K562 (cell line): Measurements from ENCODE around the gene CGN. TPM values are rescaled to one million over a fixed set of nuclear protein-coding genes. Genes with fewer than 3 reads are reported as not detected.

Source experiments
- ATAC-seq: fragments of 200-7000 bp; cut with Tn5 transposase; 3 replicates; pipeline ENCODE4 v1.9.1; 2020; ENCODE audit warnings: moderate library complexity
- BruUV-seq: library from RNA; stranded (reverse); fragments of 400-500 nt; replicated peaks from 2 replicates; lab custom pipeline; 2021; lab: Mats Ljungman, UMichigan
- CTCF ChIA-PET: fragments of 300-600 bp; formaldehyde crosslinking; extraction: SDS; loops from one replicate; lab custom pipeline; 2021; ENCODE audit warnings: low intra/inter-chr PET ratio; lab: Yijun Ruan, JAX
- POLR2A ChIA-PET: fragments of 300-600, 350-650 bp; sonication (Branson Sonifier 250); formaldehyde crosslinking; extraction: SDS; loops from one replicate; lab custom pipeline; 2021; ENCODE audit warnings: antibody characterized with exemption, inconsistent platforms; lab: Yijun Ruan, JAX
- DNase-seq, 4 experiments: peaks; one replicate each; pipeline versions ENCODE4 v3.0.0 to v3.0.0-alpha.2; 2011 to 2018; ENCODE audit warnings: low spot score in 3 of 4, mixed read lengths in 3 of 4; ENCODE audit errors: extremely low read depth in 1 of 4
- FAIRE-seq: peaks from 2 replicates; lab custom pipeline; 2011; peaks lifted over from hg19 to GRCh38; lab: Jason Lieb, UNC
- H2AFZ ChIP-seq: 2 replicates; pipeline ENCODE4 v1.6.0; 2011; ENCODE audit warnings: low read depth, low read length, control low read depth, inconsistent platforms
- H3K27ac ChIP-seq: fragments of 200-600 bp; 3 replicates; pipeline ENCODE4 v1.8.0; 2011; ENCODE audit warnings: low read depth, mild to moderate bottlenecking, control low read depth, inconsistent platforms, low read length, moderate library complexity, mixed read lengths; ENCODE audit errors: extremely low read depth
- H3K27me3 ChIP-seq, 2 experiments: fragments of 300-600 bp in 1 of 2; 2 replicates in 1 of 2; 3 replicates in 1 of 2; pipeline versions ENCODE4 v1.6.0 to v1.8.0; 2011; ENCODE audit warnings: inconsistent platforms in 2 of 2, low read length in 2 of 2, mild to moderate bottlenecking in 1 of 2, mixed read lengths in 1 of 2, moderate library complexity in 1 of 2; ENCODE audit not compliant: control insufficient read depth in 2 of 2, insufficient read depth in 2 of 2
- H3K36me3 ChIP-seq: fragments of 300-600 bp; 3 replicates; pipeline ENCODE4 v1.8.0; 2011; ENCODE audit warnings: mild to moderate bottlenecking, low read length, inconsistent platforms; ENCODE audit not compliant: control insufficient read depth, insufficient read depth
- H3K4me1 ChIP-seq, 2 experiments: fragments of 200-600 bp in 1 of 2; replicated peaks in 1 of 2; 2 replicates in 1 of 2; 3 replicates in 1 of 2; pipeline versions ENCODE4 v1.5.1 to v1.8.0; 2011; ENCODE audit warnings: inconsistent platforms in 2 of 2, low read length in 2 of 2, mild to moderate bottlenecking in 1 of 2, mixed read lengths in 1 of 2, moderate library complexity in 1 of 2; ENCODE audit not compliant: control insufficient read depth in 2 of 2, insufficient read depth in 2 of 2
- H3K4me2 ChIP-seq: 2 replicates; pipeline ENCODE4 v1.6.1; 2011; ENCODE audit warnings: low read length, control low read depth, inconsistent platforms, mixed read lengths; ENCODE audit not compliant: insufficient read depth
- H3K4me3 ChIP-seq: fragments of 200-600 bp; sonication (generic), shearing (Covaris generic); 2 replicates; pipeline ENCODE4 v1.5.1; 2016; ENCODE audit warnings: control low read depth, inconsistent platforms
- H3K79me2 ChIP-seq: fragments of 200-600 bp; 3 replicates; pipeline ENCODE4 v1.8.0; 2011; ENCODE audit warnings: low read length, inconsistent platforms; ENCODE audit not compliant: control insufficient read depth, insufficient read depth
- H3K9ac ChIP-seq, 2 experiments: 2 replicates each; pipeline versions ENCODE4 v1.6.0 to v1.6.1; 2011; ENCODE audit warnings: low read depth in 2 of 2, low read length in 2 of 2, control low read depth in 1 of 2, inconsistent platforms in 1 of 2, mild to moderate bottlenecking in 1 of 2, mixed read lengths in 1 of 2; ENCODE audit not compliant: insufficient read depth in 1 of 2
- H3K9me1 ChIP-seq: one replicate; pipeline ENCODE4 v1.6.0; 2011; ENCODE audit warnings: inconsistent platforms, mild to moderate bottlenecking, low read length, moderate library complexity; ENCODE audit not compliant: control insufficient read depth, insufficient read depth
- H3K9me3 ChIP-seq: replicated peaks from 2 replicates; pipeline ENCODE4 v1.5.1; 2011; ENCODE audit warnings: low read depth, low read length, inconsistent platforms; ENCODE audit not compliant: control insufficient read depth, insufficient read depth
- H4K20me1 ChIP-seq: replicated peaks from 2 replicates; pipeline ENCODE4 v1.6.1; 2011; ENCODE audit warnings: low read length, inconsistent platforms, mixed read lengths; ENCODE audit not compliant: control insufficient read depth, insufficient read depth
- ADNP ChIP-seq: fragments of 200-800 bp; sonication (Bioruptor generic); IDR thresholded peaks from 2 replicates; pipeline ENCODE4 v1.6.1; 2016; ENCODE audit warnings: missing genetic modification characterization, missing compliant biosample characterization
- DNMT1 ChIP-seq: fragments of 450-650 bp; IDR thresholded peaks from 2 replicates; pipeline ENCODE4 v1.6.1; 2016; ENCODE audit warnings: antibody characterized with exemption, mild to moderate bottlenecking
- GTF2A2 ChIP-seq: IDR thresholded peaks from 2 replicates; pipeline ENCODE4 v1.6.1; 2016; ENCODE audit warnings: mild to moderate bottlenecking, missing genetic modification characterization, missing compliant biosample characterization
- KDM1A ChIP-seq, 2 experiments: fragments of 450-650 bp; IDR thresholded peaks; 2 replicates each; pipeline ENCODE4 v1.6.1; 2016; ENCODE audit warnings: mild to moderate bottlenecking in 2 of 2
- MAFG ChIP-seq: fragments of 450-650 bp; conservative IDR thresholded peaks from 2 replicates; pipeline ENCODE4 v1.6.1; 2016; ENCODE audit warnings: missing genetic modification characterization, missing compliant biosample characterization
- NR2C2 ChIP-seq, 2 experiments: fragments of 200-800 bp in 1 of 2; sonication (Bioruptor generic) in 1 of 2; sonication (generic) in 1 of 2; formaldehyde crosslinking in 1 of 2; IDR thresholded peaks; 2 replicates each; pipeline versions ENCODE4 v1.6.1 to v1.8.0; 2016 to 2022; ENCODE audit warnings: mild to moderate bottlenecking in 1 of 2, missing compliant biosample characterization in 1 of 2, missing genetic modification characterization in 1 of 2, missing genetic modification reagents in 1 of 2
- PATZ1 ChIP-seq: fragments of 250-450 bp; sonication (Bioruptor Pico); IDR thresholded peaks from 2 replicates; pipeline ENCODE4 v1.5.0; 2020; ENCODE audit warnings: mild to moderate bottlenecking, borderline replicate concordance
- PML ChIP-seq: IDR thresholded peaks from 2 replicates; pipeline ENCODE4 v1.6.1; 2012; ENCODE audit warnings: low read length, inconsistent platforms
- PYGO2 ChIP-seq: fragments of 450-650 bp; IDR thresholded peaks from 2 replicates; pipeline ENCODE4 v1.6.1; 2016; ENCODE audit warnings: mild to moderate bottlenecking, missing genetic modification characterization, moderate library complexity, missing compliant biosample characterization
- SFPQ ChIP-seq: fragments of 200-400 bp; formaldehyde crosslinking; IDR thresholded peaks from 2 replicates; pipeline ENCODE4 v1.6.1; 2017; ENCODE audit warnings: mild to moderate bottlenecking, low read depth, low read length, moderate library complexity
- SMARCE1 ChIP-seq: fragments of 450-650 bp; IDR thresholded peaks from 2 replicates; pipeline ENCODE4 v1.7.1; 2016; ENCODE audit warnings: mild to moderate bottlenecking
- SRSF3 ChIP-seq: fragments of 200-400 bp; formaldehyde crosslinking; IDR thresholded peaks from 2 replicates; pipeline ENCODE4 v1.6.1; 2016; ENCODE audit warnings: mild to moderate bottlenecking, low read length, moderate library complexity; ENCODE audit not compliant: insufficient read depth
- YY1 ChIP-seq, 3 experiments: IDR thresholded peaks; 2 replicates each; pipeline ENCODE4 v1.6.1; 2011; ENCODE audit warnings: low read length in 2 of 3, mild to moderate bottlenecking in 2 of 3, moderate library complexity in 2 of 3, borderline replicate concordance in 1 of 3, control low read depth in 1 of 3, low read depth in 1 of 3; ENCODE audit not compliant: insufficient read depth in 3 of 3, insufficient replicate concordance in 2 of 3, control insufficient read depth in 1 of 3, insufficient read length in 1 of 3; ENCODE audit errors: extremely low read depth in 1 of 3
- ZNF354B ChIP-seq: fragments of 250-450 bp; sonication (Bioruptor Pico); IDR thresholded peaks from 2 replicates; pipeline ENCODE4 v1.4.0; 2020
- ZNF740 ChIP-seq, 3 experiments: fragments of 200-800 bp in 1 of 3; sonication (Bioruptor generic) in 1 of 3; sonication (generic) in 1 of 3; formaldehyde crosslinking in 1 of 3; IDR thresholded peaks; 2 replicates each; pipeline versions ENCODE4 v1.6.1 to v1.8.0; 2016 to 2022; ENCODE audit warnings: mild to moderate bottlenecking in 2 of 3, missing compliant biosample characterization in 2 of 3, missing genetic modification characterization in 2 of 3, missing genetic modification reagents in 1 of 3
- WGBS: fragments of 100-300 bp; shearing (Covaris generic); methylation state at CpG from one replicate; pipeline ENCODE4 v1.1.6; 2016; ENCODE audit warnings: low coverage, mixed read lengths; ENCODE audit not compliant: insufficient coverage; ENCODE audit errors: missing lambda C conversion rate; 5-methylcytosine and 5-hydroxymethylcytosine counted together
- in situ Hi-C: fragments of 300-500 bp; cut with MboI; formaldehyde crosslinking; loops from 4 replicates; pipeline ENCODE4 v1.15.0; 2018; ENCODE audit warnings: inconsistent platforms, mixed read lengths
- intact Hi-C: fragments of 100-400 bp; cut with micrococcal nuclease; formaldehyde crosslinking; loops from 2 replicates; pipeline ENCODE4 v1.14.2; 2022
- polyA plus RNA-seq, 8 experiments: library from polyadenylated mRNA; depleted of rRNA in 4 of 8; stranded (reverse) in 5 of 8; unstranded in 3 of 8; fragments of >200 nt; fragmentation: Nextera tagmentation in 2 of 8; fragmentation: Illumina TruSeq in 1 of 8; extraction: Ambion mirVana in 2 of 8; extraction: Trizol in 1 of 8; gene quantifications; 2 replicates each; pipeline versions ENCODE4 v1.2.1 to v1.2.3, GENCODE V29; 2011 to 2014; ENCODE audit warnings: inconsistent platforms in 1 of 8, missing spikeins in 1 of 8
- total RNA-seq, 7 experiments: library from RNA; depleted of rRNA in 6 of 7; stranded (reverse); fragments of >200 nt in 6 of 7; fragmentation: Illumina TruSeq in 2 of 7; extraction: Trizol in 2 of 7; gene quantifications; 2 replicates each; pipeline versions ENCODE4 v1.2.1 to v1.2.3, GENCODE V29; 2011 to 2021; ENCODE audit warnings: low replicate concordance in 1 of 7

CGN gene
- total and polyA plus RNA-seq, 9 of the 15 experiments (the other 6 are each of a cell fraction or from before 2014, with no cell fraction given), result 0.03 to 1.4 (median 0.14) TPM; not detected in 2

- TF ChIP-seq PATZ1 (CRISPR knock-in tag) (no peak), PML (no peak)
- TF ChIP-seq, all 486 proteins: peak for 0
These were observed 3.2 kb downstream of the CGN start (continued) for GRCh38 chr1:151514366-151514765.

- ATAC-seq (no peak), DNase-seq (no peak), FAIRE-seq (no peak)
- BruUV-seq, result no TSS peak
- Histone ChIP-seq H3K9me1 (no peaks in the 10 kb centered on the region), H3K9ac (no peak overlapping the region), H3K79me2 (no peaks in the 10 kb centered on the region), H3K4me3 (no peak overlapping the region), H2AFZ (no peak overlapping the region), H3K36me3 (no peaks in the 10 kb centered on the region), H3K4me2 (no peak overlapping the region), H3K27ac (no peak overlapping the region), H4K20me1 (no peaks in the 10 kb centered on the region; the same call in 1 of the 2 replicates), H3K9me3 (no peaks in the 10 kb centered on the region), H3K4me1 (peaks cover 8 to 19% of the 10 kb centered on the region in 2 experiments; a peak in 3 of 5 replicates), H3K27me3 (peaks cover 3 to 36% of the 10 kb centered on the region in 2 experiments; a peak in 3 of 5 replicates)
- CTCF ChIA-PET, result no interaction called here
- intact Hi-C loops, result no loop called here
- POLR2A ChIA-PET, result no interaction called here
- WGBS, result 24% methylated on average over 4 of the region's 4 CpGs
- in situ Hi-C loops, result no loop called here
- TF ChIP-seq SFPQ (no peak), MAFG (tag) (no peak), DNMT1 (no peak), YY1 (IDR thresholded peaks at IDR 0.05; ENCODE audit: borderline replicate concordance in 1 of 3, control insufficient read depth in 1 of 3, extremely low read depth in 1 of 3, insufficient read depth in 3 of 3, insufficient read length in 1 of 3, insufficient replicate concordance in 2 of 3, low read depth in 1 of 3, low read length in 2 of 3) (no peak), ZNF354B (CRISPR knock-in tag) (no peak), PYGO2 (no peak), ZNF740 (CRISPR knock-in tag; IDR thresholded peaks at IDR 0.05) (no peak), ZNF740 (tag; IDR thresholded peaks at IDR 0.05) (no peak), SRSF3 (no peak), ADNP (tag) (peak; percentile 89), SMARCE1 (no peak), NR2C2 (CRISPR knock-in tag; IDR thresholded peaks at IDR 0.05) (no peak), NR2C2 (tag; IDR thresholded peaks at IDR 0.05) (no peak), GTF2A2 (tag) (no peak), KDM1A (IDR thresholded peaks at IDR 0.05) (peak; percentile 70 to 82)
These were observed 4.1 kb downstream of the CGN start for GRCh38 chr1:151515265-151515664.
